Renal cortical epithelial cell (primary cell): ENCODE data around the gene HBQ1. TPM values are rescaled to one million over a fixed set of nuclear protein-coding genes. Genes with fewer than 3 reads are reported as not detected.
A peak's percentile ranks its signal among the peaks of the same experiment; 100 is the strongest.
"Not testable (repeated sequence)": the region's sequence is repeated elsewhere in the genome, so short reads cannot be mapped to it uniquely, and the experiment has no call there.

Experiments
- DNase-seq: peaks from one replicate; pipeline ENCODE4 v3.0.0-alpha.2; 2011; ENCODE audit warnings: low read depth
- total RNA-seq: library from RNA; depleted of rRNA; stranded (reverse); fragments of >200 nt; gene quantifications from 2 replicates; pipeline ENCODE4 v1.2.3, GENCODE V29; 2014

HBQ1 gene
- total RNA-seq, 1 donor from 2014 or later, result not detected

- not testable (repeated sequence) for DNase-seq
Measured at GRCh38 chr16:209359-209758, 29.1 kb downstream of the HBQ1 start.

- DNase-seq, result not testable (repeated sequence)
Measured at GRCh38 chr16:211631-212180, 31.4 kb downstream of the HBQ1 start.

- no peak for DNase-seq
Measured at GRCh38 chr16:212999-213398, 32.7 kb downstream of the HBQ1 start.

- DNase-seq, result no peak
Measured at GRCh38 chr16:220021-220420, 39.8 kb downstream of the HBQ1 start.

- DNase-seq, result peak; percentile 26
Measured at GRCh38 chr16:228151-228851, 48.0 kb downstream of the HBQ1 start.

GRCh38 chr16:228852-229730, 48.8 kb downstream of the HBQ1 start, which contains the start of gene LUC7L:
Gene LUC7L (minus strand): TSS chr16:229449. CDS start chr16:229339, 110 bp downstream.
- peak; percentile 52 for DNase-seq

- no peak for DNase-seq
Measured at GRCh38 chr16:229731-230281, 49.5 kb downstream of the HBQ1 start.

- DNase-seq, result not testable (repeated sequence)
Measured at GRCh38 chr16:230351-230750, 50.1 kb downstream of the HBQ1 start.

Other genes starting within 250 kb of the HBQ1 start
- gene POLR3K, start 126.9 kb upstream of the HBQ1 start, total RNA-seq, result 4.1 and 4.5 TPM in 2 replicates
- 19.1 and 21.7 TPM in 2 replicates for gene SNRNP25, start 126.6 kb upstream of the HBQ1 start, total RNA-seq
- gene RHBDF1, start 107.8 kb upstream of the HBQ1 start, total RNA-seq, result 20.7 and 37.3 TPM in 2 replicates
- gene MPG, start 102.2 kb upstream of the HBQ1 start, total RNA-seq, result 49.3 and 233 TPM in 2 replicates
- gene NPRL3, start 41.8 kb upstream of the HBQ1 start, total RNA-seq, result 3.6 and 26.0 TPM in 2 replicates
- gene HBZ, start 27.8 kb upstream of the HBQ1 start, total RNA-seq, result not detected in 2 replicates
- gene HBM, start 14.5 kb upstream of the HBQ1 start, total RNA-seq, result not detected in 2 replicates
- not detected in 2 replicates for gene HBA2, start 7.6 kb upstream of the HBQ1 start, total RNA-seq
- gene HBA1, start 3.8 kb upstream of the HBQ1 start, total RNA-seq, result not detected in 2 replicates
- 21.2 and 44.9 TPM in 2 replicates for gene LUC7L, start 49.0 kb downstream of the HBQ1 start, total RNA-seq
- gene FAM234A, start 54.4 kb downstream of the HBQ1 start, total RNA-seq, result 76.4 and 204 TPM in 2 replicates
- 0.40 TPM in 1 of 2 replicates, not detected in the other for gene RGS11, start 95.5 kb downstream of the HBQ1 start, total RNA-seq
- not detected in 2 replicates for gene ARHGDIG, start 100.1 kb downstream of the HBQ1 start, total RNA-seq
- not detected in 2 replicates for gene PDIA2, start 102.7 kb downstream of the HBQ1 start, total RNA-seq
- gene AXIN1, start 172.3 kb downstream of the HBQ1 start, total RNA-seq, result 38.7 and 43.5 TPM in 2 replicates
- 59.4 and 95.9 TPM in 2 replicates for gene MRPL28, start 190.1 kb downstream of the HBQ1 start, total RNA-seq
- 87.2 and 92.8 TPM in 2 replicates for gene PGAP6, start 201.5 kb downstream of the HBQ1 start, total RNA-seq
- 27.6 and 50.0 TPM in 2 replicates for gene NME4, start 216.7 kb downstream of the HBQ1 start, total RNA-seq
- gene DECR2, start 221.4 kb downstream of the HBQ1 start, total RNA-seq, result 13.0 and 17.5 TPM in 2 replicates
- gene RAB11FIP3, start 245.2 kb downstream of the HBQ1 start, total RNA-seq, result 20.5 and 72.5 TPM in 2 replicates